Astrocyte of the cerebellum (primary cell): ENCODE results near the gene SMC3.
"Not testable (repeated sequence)": the region's sequence is repeated elsewhere in the genome, so short reads cannot be mapped to it uniquely, and the experiment has no call there.

ENCODE experiments used
- DNase-seq: peaks from one replicate; pipeline ENCODE4 v3.0.0-alpha.2; 2011; ENCODE audit warnings: low read depth
- H3K4me3 ChIP-seq: 2 replicates; pipeline ENCODE4 v1.5.1; 2011; ENCODE audit warnings: mild to moderate bottlenecking, low read depth, low read length, moderate library complexity
- in situ Hi-C: cut with HindIII; loops from 2 replicates; pipeline ENCODE4 v1.10.0; 2017; ENCODE audit warnings: low sequenced_read_pairs
- TF ChIP-seq, protein P1 (sequence below): IDR thresholded peaks from 2 replicates; pipeline ENCODE4 v1.5.1; 2012; ENCODE audit warnings: low read length, low read depth, moderate library complexity, mild to moderate bottlenecking; ENCODE audit errors: missing control alignments

SMC3 gene

DNA sequence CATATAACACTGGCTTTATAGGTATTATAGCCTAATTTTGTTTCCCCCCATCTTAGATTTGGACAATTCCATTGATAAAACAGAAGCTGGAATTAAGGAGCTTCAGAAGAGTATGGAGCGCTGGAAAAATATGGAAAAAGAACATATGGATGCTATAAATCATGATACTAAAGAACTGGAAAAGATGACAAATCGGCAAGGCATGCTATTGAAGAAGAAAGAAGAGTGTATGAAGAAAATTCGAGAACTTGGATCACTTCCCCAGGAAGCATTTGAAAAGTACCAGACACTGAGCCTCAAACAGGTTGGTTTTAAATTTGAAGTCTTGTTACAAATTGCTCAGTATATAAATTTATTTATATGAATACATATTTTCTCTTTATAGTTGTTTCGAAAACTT is 34.1 kb downstream of the SMC3 start:
- no peak for DNase-seq
- TF ChIP-seq, protein P1, sequence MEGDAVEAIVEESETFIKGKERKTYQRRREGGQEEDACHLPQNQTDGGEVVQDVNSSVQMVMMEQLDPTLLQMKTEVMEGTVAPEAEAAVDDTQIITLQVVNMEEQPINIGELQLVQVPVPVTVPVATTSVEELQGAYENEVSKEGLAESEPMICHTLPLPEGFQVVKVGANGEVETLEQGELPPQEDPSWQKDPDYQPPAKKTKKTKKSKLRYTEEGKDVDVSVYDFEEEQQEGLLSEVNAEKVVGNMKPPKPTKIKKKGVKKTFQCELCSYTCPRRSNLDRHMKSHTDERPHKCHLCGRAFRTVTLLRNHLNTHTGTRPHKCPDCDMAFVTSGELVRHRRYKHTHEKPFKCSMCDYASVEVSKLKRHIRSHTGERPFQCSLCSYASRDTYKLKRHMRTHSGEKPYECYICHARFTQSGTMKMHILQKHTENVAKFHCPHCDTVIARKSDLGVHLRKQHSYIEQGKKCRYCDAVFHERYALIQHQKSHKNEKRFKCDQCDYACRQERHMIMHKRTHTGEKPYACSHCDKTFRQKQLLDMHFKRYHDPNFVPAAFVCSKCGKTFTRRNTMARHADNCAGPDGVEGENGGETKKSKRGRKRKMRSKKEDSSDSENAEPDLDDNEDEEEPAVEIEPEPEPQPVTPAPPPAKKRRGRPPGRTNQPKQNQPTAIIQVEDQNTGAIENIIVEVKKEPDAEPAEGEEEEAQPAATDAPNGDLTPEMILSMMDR: no peak
- no peak overlapping the region for H3K4me3 ChIP-seq
- in situ Hi-C loops: no loop called here

GRCh38 chr10:110608087-110608486 is 40.6 kb downstream of the SMC3 start:
- DNase-seq: no peak
- in situ Hi-C loops: no loop called here
- TF ChIP-seq, protein P1: no peak
- H3K4me3 ChIP-seq: no peak overlapping the region

GRCh38 chr10:110609605-110610004 is 42.1 kb downstream of the SMC3 start:
- in situ Hi-C loops: no loop called here
- H3K4me3 ChIP-seq: no peak overlapping the region
- TF ChIP-seq, protein P1: no peak
- no peak for DNase-seq

GRCh38 chr10:110610308-110610774 is 42.8 kb downstream of the SMC3 start:
- TF ChIP-seq, protein P1: peak; percentile 88
- DNase-seq: peak; percentile 29
- in situ Hi-C loops: no loop called here
- no peak overlapping the region for H3K4me3 ChIP-seq

GRCh38 chr10:110610781-110611180 is 43.3 kb downstream of the SMC3 start:
- H3K4me3 ChIP-seq, in situ Hi-C loops, DNase-seq: not testable (repeated sequence)

DNA sequence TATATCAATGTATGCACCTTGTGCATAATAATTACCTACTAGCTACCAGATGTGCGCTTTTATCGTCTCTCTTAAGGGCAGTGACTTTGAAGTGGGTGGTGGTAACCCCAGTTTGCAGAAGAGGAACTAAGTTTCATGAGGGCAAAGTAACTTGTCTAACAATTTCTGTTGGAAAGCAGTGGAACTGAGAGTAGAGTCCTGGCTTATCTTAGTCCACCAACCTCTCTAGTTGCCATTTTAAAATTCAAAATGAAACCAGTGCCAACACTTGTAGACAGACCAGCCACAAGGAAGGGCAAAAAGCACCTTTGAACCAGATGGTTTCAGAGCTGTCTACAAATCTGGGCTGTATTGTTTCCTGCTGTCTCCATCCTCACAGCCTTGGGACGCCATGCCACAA is 44.6 kb downstream of the SMC3 start:
- in situ Hi-C loops: no loop called here
- no peak for DNase-seq
- TF ChIP-seq, protein P1: no peak
- H3K4me3 ChIP-seq: no peak overlapping the region

DNA sequence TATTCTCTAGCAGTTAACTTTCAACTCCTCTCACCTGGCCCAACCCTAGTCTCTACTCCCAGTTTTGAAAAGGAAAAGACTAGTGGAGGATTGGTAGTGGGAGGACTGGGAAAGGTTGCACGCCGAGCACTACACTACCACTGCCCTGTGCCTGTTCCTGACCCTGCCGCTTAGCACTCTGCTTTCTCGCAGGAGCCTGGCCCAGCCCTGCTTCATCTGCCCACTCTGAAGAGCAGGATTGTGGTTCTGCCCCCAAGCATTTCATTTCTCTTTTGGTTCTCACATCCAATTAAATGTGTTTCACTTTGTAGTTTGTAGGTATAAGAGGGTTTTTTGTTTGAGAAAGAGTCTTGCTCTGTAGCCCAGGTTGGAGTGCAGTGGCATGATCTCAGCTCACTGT is 45.1 kb downstream of the SMC3 start:
- TF ChIP-seq, protein P1: no peak
- in situ Hi-C loops: no loop called here
- no peak overlapping the region for H3K4me3 ChIP-seq
- no peak for DNase-seq
